Mesenchymal stem cell (in vitro differentiated cells and primary cell): Measurements from ENCODE around the gene RIPPLY3.

Experiments
- DNase-seq: peaks from one replicate; pipeline ENCODE4 v3.0.0-alpha.2; 2013
- H2AFZ ChIP-seq: one replicate; pipeline ENCODE4 v1.6.1; 2013; ENCODE audit warnings: low read depth, mild to moderate bottlenecking, control low read depth, inconsistent platforms, low read length, moderate library complexity
- H2AK5ac ChIP-seq: 2 replicates; pipeline ENCODE4 v1.6.1; 2013; ENCODE audit warnings: low read length, moderate library complexity, mild to moderate bottlenecking, inconsistent platforms; ENCODE audit not compliant: severe bottlenecking
- H2BK120ac ChIP-seq: one replicate; pipeline ENCODE4 v1.6.1; 2013; ENCODE audit warnings: low read depth, mild to moderate bottlenecking, inconsistent platforms, low read length, moderate library complexity
- H2BK12ac ChIP-seq, 2 experiments: one replicate each; pipeline ENCODE4 v1.6.1; 2013; ENCODE audit warnings: inconsistent platforms in 2 of 2, low read length in 2 of 2, mild to moderate bottlenecking in 2 of 2, moderate library complexity in 2 of 2, control low read depth in 1 of 2
- H2BK15ac ChIP-seq: one replicate; pipeline ENCODE4 v1.6.1; 2013; ENCODE audit warnings: mild to moderate bottlenecking, low read depth, inconsistent platforms; ENCODE audit not compliant: poor library complexity, severe bottlenecking
- H2BK5ac ChIP-seq: 2 replicates; pipeline ENCODE4 v1.6.1; 2013; ENCODE audit warnings: low read depth, mild to moderate bottlenecking, low read length, control low read depth, inconsistent platforms; ENCODE audit not compliant: poor library complexity, severe bottlenecking
- H3K14ac ChIP-seq, 2 experiments: one replicate each; pipeline ENCODE4 v1.6.1; 2013; ENCODE audit warnings: inconsistent platforms in 2 of 2, low read length in 2 of 2, control low read depth in 1 of 2, mild to moderate bottlenecking in 1 of 2, moderate library complexity in 1 of 2
- H3K18ac ChIP-seq, 2 experiments: one replicate each; pipeline ENCODE4 v1.6.1; 2013; ENCODE audit warnings: inconsistent platforms in 2 of 2, low read length in 2 of 2, control low read depth in 1 of 2, low read depth in 1 of 2, mild to moderate bottlenecking in 1 of 2
- H3K23ac ChIP-seq, 2 experiments: one replicate each; pipeline ENCODE4 v1.6.1; 2013; ENCODE audit warnings: inconsistent platforms in 2 of 2, low read length in 2 of 2, mild to moderate bottlenecking in 2 of 2, moderate library complexity in 2 of 2, control low read depth in 1 of 2
- H3K27ac ChIP-seq: 2 replicates; pipeline ENCODE4 v1.5.1; 2013; ENCODE audit warnings: mild to moderate bottlenecking, moderate library complexity, low read length, control low read depth, inconsistent platforms; ENCODE audit not compliant: poor library complexity, severe bottlenecking
- H3K27me3 ChIP-seq, 2 experiments: 2 replicates each; pipeline versions ENCODE4 v1.6.1 to v1.7.0; 2013; ENCODE audit warnings: low read length in 2 of 2, mild to moderate bottlenecking in 2 of 2, moderate library complexity in 2 of 2, control low read depth in 1 of 2, inconsistent platforms in 1 of 2; ENCODE audit not compliant: control insufficient read depth in 1 of 2, insufficient read depth in 1 of 2
- H3K36me3 ChIP-seq, 2 experiments: 2 replicates each; pipeline versions ENCODE4 v1.6.1 to v1.7.0; 2013; ENCODE audit warnings: low read length in 2 of 2, control low read depth in 1 of 2, inconsistent platforms in 1 of 2, low read depth in 1 of 2, mild to moderate bottlenecking in 1 of 2; ENCODE audit not compliant: insufficient read depth in 2 of 2, control insufficient read depth in 1 of 2
- H3K4ac ChIP-seq, 2 experiments: one replicate each; pipeline ENCODE4 v1.6.1; 2013; ENCODE audit warnings: inconsistent platforms in 2 of 2, low read length in 2 of 2, mild to moderate bottlenecking in 2 of 2, moderate library complexity in 2 of 2, control low read depth in 1 of 2, low read depth in 1 of 2
- H3K4me1 ChIP-seq: 2 replicates; pipeline ENCODE4 v1.6.1; 2013; ENCODE audit warnings: low read depth, low read length, control low read depth; ENCODE audit not compliant: control insufficient read depth, insufficient read depth
- H3K4me2 ChIP-seq: 2 replicates; pipeline ENCODE4 v1.6.1; 2013; ENCODE audit warnings: low read length, mild to moderate bottlenecking, inconsistent platforms; ENCODE audit not compliant: poor library complexity, severe bottlenecking
- H3K4me3 ChIP-seq, 2 experiments: 2 replicates each; pipeline versions ENCODE4 v1.5.1 to v1.7.0; 2013; ENCODE audit warnings: low read length in 2 of 2, mild to moderate bottlenecking in 2 of 2, control low read depth in 1 of 2, low read depth in 1 of 2; ENCODE audit not compliant: insufficient read depth in 1 of 2
- H3K79me1 ChIP-seq: replicated peaks from 2 replicates; pipeline ENCODE4 v1.6.1; 2013; ENCODE audit warnings: mild to moderate bottlenecking, control low read depth, low read length, inconsistent platforms; ENCODE audit not compliant: poor library complexity, severe bottlenecking
- H3K9ac ChIP-seq: 2 replicates; pipeline ENCODE4 v1.7.0; 2013; ENCODE audit warnings: mild to moderate bottlenecking, low read length, moderate library complexity
- H3K9me3 ChIP-seq: 2 replicates; pipeline ENCODE4 v1.7.0; 2013; ENCODE audit warnings: mild to moderate bottlenecking, low read length; ENCODE audit not compliant: control insufficient read depth
- H4K8ac ChIP-seq: one replicate; pipeline ENCODE4 v1.6.1; 2013; ENCODE audit warnings: inconsistent platforms, mild to moderate bottlenecking, low read length, moderate library complexity
- H4K91ac ChIP-seq: one replicate; pipeline ENCODE4 v1.6.1; 2013; ENCODE audit warnings: mild to moderate bottlenecking, low read length, inconsistent platforms
- WGBS: methylation state at CpG from one replicate; pipeline ENCODE4 v1.1.7; 2013; ENCODE audit warnings: mixed read lengths; 5-methylcytosine and 5-hydroxymethylcytosine counted together

Gene RIPPLY3

DNA sequence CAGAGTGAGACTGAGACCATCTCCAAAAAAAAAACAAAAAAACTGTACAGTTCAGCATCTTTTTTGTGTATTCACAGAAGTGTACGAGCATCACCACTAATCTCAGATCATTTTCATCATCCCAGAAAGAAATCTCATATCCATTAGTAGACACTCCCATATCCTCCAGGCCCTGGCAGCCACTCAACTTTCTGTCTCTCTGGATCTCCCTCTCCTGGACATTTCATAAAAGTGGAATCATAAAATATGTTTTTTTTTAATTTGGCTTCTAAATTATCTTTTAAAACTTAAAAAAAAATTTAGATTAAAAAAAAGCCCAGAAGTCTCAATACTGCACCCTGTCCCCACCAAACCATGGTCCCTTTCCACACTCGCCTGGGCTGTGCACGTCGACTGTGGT lies 22.1 kb downstream of the RIPPLY3 start:
- Histone ChIP-seq H3K9ac (no peak overlapping the region), H4K8ac (no peak overlapping the region), H3K27me3 (peaks cover 0 to 24% of the 10 kb centered on the region in 2 experiments), H3K79me1 (no peaks in the 10 kb centered on the region), H3K18ac (no peak overlapping the region), H2AK5ac (no peak overlapping the region), H3K36me3 (no peaks in the 10 kb centered on the region), H2BK12ac (no peak overlapping the region), H3K27ac (no peak overlapping the region), H3K9me3 (no peaks in the 10 kb centered on the region), H3K4me2 (no peak overlapping the region), H3K4ac (no peak overlapping the region), H3K4me1 (peaks cover 5% of the 10 kb centered on the region), H2BK15ac (no peak overlapping the region), H2BK5ac (no peak overlapping the region), H2AFZ (no peak overlapping the region), H3K4me3 (no peak overlapping the region), H3K14ac (no peak overlapping the region), H2BK120ac (no peak overlapping the region), H3K23ac (no peak overlapping the region), H4K91ac (no peak overlapping the region)
- DNase-seq = no peak
- WGBS = 98% methylated on average over 4 of the region's 4 CpGs

DNA sequence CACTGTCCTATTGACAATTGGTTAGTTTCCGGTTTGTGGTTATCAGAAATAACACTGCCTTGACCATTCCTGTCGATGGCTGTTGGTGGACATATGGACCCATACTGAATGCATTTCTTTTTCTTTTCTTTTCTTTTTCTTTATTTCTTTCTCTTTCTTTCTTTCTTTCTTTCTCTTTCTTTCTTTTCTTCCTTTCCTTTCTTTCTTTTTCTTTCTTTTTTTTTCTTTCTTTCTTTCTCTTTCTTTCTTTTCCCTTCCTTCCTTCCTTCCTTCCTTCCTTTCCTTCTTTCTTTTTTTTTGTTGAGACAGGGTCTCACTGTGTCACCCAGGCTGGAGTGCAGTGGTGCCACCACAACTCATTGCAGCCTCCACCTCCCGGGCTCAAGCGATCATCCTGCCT lies 24.4 kb downstream of the RIPPLY3 start:
- Histone ChIP-seq H3K4me2 (no peak overlapping the region), H3K4ac (no peak overlapping the region), H3K4me3 (no peak overlapping the region), H2BK12ac (no peak overlapping the region), H3K27me3 (peaks cover 0 to 24% of the 10 kb centered on the region in 2 experiments), H2BK5ac (no peak overlapping the region), H3K9me3 (no peaks in the 10 kb centered on the region), H2BK120ac (no peak overlapping the region), H4K91ac (no peak overlapping the region), H3K23ac (no peak overlapping the region), H3K4me1 (peaks cover 5% of the 10 kb centered on the region), H2BK15ac (no peak overlapping the region), H3K36me3 (no peaks in the 10 kb centered on the region), H3K14ac (no peak overlapping the region), H3K9ac (no peak overlapping the region), H2AFZ (no peak overlapping the region), H3K79me1 (no peaks in the 10 kb centered on the region), H4K8ac (no peak overlapping the region), H2AK5ac (no peak overlapping the region), H3K27ac (no peak overlapping the region), H3K18ac (no peak overlapping the region)
- no peak for DNase-seq
- WGBS = over 99% methylated on average over 4 of the region's 4 CpGs

DNA sequence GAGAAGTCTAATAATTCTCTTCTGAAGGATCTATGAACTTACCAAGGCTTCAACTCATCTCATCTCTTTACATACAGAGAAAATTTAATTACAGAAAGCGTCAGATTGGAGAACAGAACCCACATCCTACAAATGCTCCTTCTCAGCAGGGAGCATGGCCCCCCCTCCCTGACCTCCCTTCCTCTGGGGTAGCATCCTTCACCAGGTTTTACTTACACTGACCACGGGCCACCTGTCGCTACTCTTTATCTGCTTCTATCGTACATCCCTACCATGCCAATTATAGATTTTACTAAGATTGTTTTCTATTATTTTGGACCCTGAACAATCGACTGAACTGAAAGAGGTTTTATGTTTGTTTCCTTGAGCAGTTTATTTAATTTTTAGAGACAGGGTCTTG lies 25.8 kb downstream of the RIPPLY3 start:
- H4K8ac ChIP-seq = no peak overlapping the region
- no peak overlapping the region for H3K4ac ChIP-seq
- no peak overlapping the region for H2BK15ac ChIP-seq
- H3K9ac ChIP-seq = no peak overlapping the region
- no peak overlapping the region for H3K4me2 ChIP-seq
- H2BK120ac ChIP-seq = no peak overlapping the region
- H3K23ac ChIP-seq = no peak overlapping the region
- no peaks in the 10 kb centered on the region for H3K36me3 ChIP-seq
- no peak overlapping the region for H2AFZ ChIP-seq
- no peak overlapping the region for H2BK12ac ChIP-seq
- H3K4me1 ChIP-seq = peaks cover 5% of the 10 kb centered on the region
- peaks cover 0 to 18% of the 10 kb centered on the region in 2 experiments for H3K27me3 ChIP-seq
- no peak overlapping the region for H2BK5ac ChIP-seq
- WGBS = 88% methylated on average over 2 of the region's 5 CpGs
- DNase-seq = no peak
- no peaks in the 10 kb centered on the region for H3K79me1 ChIP-seq
- no peak overlapping the region for H4K91ac ChIP-seq
- H3K14ac ChIP-seq = no peak overlapping the region
- no peak overlapping the region for H3K4me3 ChIP-seq
- H3K18ac ChIP-seq = no peak overlapping the region
- no peak overlapping the region for H2AK5ac ChIP-seq
- H3K27ac ChIP-seq = no peak overlapping the region
- no peaks in the 10 kb centered on the region for H3K9me3 ChIP-seq

DNA sequence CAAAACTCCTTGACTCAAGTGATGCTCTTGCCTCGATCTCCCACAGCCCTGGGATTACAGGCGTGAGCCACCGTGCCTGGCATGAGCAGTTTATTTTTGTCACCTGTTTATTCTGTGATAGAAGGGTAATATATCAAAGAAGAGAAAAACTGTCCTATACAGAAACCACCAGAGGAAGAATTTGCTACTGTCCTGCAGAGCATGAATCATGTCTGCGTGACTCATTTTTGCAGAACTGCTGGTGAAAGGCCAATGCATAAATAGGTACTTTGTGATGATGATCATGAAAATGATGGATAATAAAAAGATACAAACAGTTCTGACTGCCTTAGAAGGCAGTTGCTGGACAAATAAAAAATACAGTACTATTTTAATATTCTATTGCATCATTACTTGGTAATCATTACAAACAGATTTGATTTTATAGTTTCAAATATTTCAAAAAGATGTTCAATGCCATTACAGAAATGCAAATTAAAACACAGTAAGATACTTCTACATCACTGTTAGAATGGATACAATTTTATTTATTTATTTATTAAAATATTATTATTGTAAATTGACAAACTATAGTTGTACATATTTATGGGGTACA lies 26.5 kb downstream of the RIPPLY3 start:
- Histone ChIP-seq H3K4me1 (peaks cover 5% of the 10 kb centered on the region), H3K9ac (no peak overlapping the region), H3K27ac (no peak overlapping the region), H3K4ac (no peak overlapping the region), H3K14ac (no peak overlapping the region), H3K4me3 (no peak overlapping the region), H3K4me2 (no peak overlapping the region), H3K9me3 (no peaks in the 10 kb centered on the region), H4K91ac (no peak overlapping the region), H2BK5ac (no peak overlapping the region), H2BK12ac (no peak overlapping the region), H2BK15ac (no peak overlapping the region), H2AK5ac (no peak overlapping the region), H4K8ac (no peak overlapping the region), H3K18ac (no peak overlapping the region), H2AFZ (no peak overlapping the region), H3K36me3 (no peaks in the 10 kb centered on the region), H3K79me1 (no peaks in the 10 kb centered on the region), H3K27me3 (peaks cover 0 to 18% of the 10 kb centered on the region in 2 experiments), H3K23ac (no peak overlapping the region), H2BK120ac (no peak overlapping the region)
- peak; percentile 69 for DNase-seq
- WGBS = 7% methylated on average over 4 of the region's 4 CpGs
